ENCODE data around the gene ZBTB7C.

GRCh38 chr18:48320639-48320945, 88.6 kb downstream of the ZBTB7C start:
- TF ChIP-seq, protein P1, sequence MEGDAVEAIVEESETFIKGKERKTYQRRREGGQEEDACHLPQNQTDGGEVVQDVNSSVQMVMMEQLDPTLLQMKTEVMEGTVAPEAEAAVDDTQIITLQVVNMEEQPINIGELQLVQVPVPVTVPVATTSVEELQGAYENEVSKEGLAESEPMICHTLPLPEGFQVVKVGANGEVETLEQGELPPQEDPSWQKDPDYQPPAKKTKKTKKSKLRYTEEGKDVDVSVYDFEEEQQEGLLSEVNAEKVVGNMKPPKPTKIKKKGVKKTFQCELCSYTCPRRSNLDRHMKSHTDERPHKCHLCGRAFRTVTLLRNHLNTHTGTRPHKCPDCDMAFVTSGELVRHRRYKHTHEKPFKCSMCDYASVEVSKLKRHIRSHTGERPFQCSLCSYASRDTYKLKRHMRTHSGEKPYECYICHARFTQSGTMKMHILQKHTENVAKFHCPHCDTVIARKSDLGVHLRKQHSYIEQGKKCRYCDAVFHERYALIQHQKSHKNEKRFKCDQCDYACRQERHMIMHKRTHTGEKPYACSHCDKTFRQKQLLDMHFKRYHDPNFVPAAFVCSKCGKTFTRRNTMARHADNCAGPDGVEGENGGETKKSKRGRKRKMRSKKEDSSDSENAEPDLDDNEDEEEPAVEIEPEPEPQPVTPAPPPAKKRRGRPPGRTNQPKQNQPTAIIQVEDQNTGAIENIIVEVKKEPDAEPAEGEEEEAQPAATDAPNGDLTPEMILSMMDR (IDR thresholded peaks at IDR 0.05; ENCODE audit: borderline replicate concordance, extremely low read depth, low read length, poor library complexity, severe bottlenecking) = no peak
- TF ChIP-seq EZH2 (IDR thresholded peaks at IDR 0.05; ENCODE audit: borderline replicate concordance, low read depth, low read length, severe bottlenecking) = no peak
